GM18499 (cell line): Measurements from ENCODE around the gene MGAT4A.

ENCODE experiments used
- ATAC-seq: cut with Tn5 transposase; IDR thresholded peaks from one replicate; pipeline ENCODE4 v1.9.1; 2021; ENCODE audit warnings: moderate number of reproducible peaks; ENCODE audit not compliant: insufficient read depth, unreplicated experiment

The MGAT4A gene

GRCh38 chr2:98580656-98581284, 150.2 kb downstream of the MGAT4A start:
- ATAC-seq = no peak

- no peak for ATAC-seq
These were observed 151.0 kb downstream of the MGAT4A start for GRCh38 chr2:98579926-98580325.

GRCh38 chr2:98578231-98578630, 152.7 kb downstream of the MGAT4A start:
- no peak for ATAC-seq

GRCh38 chr2:98577313-98577712, 153.6 kb downstream of the MGAT4A start:
- no peak for ATAC-seq

- ATAC-seq = no peak
These were observed 154.1 kb downstream of the MGAT4A start for GRCh38 chr2:98576666-98577312.

GRCh38 chr2:98573426-98573825, 157.5 kb downstream of the MGAT4A start:
- ATAC-seq = no peak

GRCh38 chr2:98572676-98573075, 158.3 kb downstream of the MGAT4A start:
- ATAC-seq = no peak

GRCh38 chr2:98572211-98572610, 158.7 kb downstream of the MGAT4A start:
- no peak for ATAC-seq

GRCh38 chr2:98571796-98572195, 159.1 kb downstream of the MGAT4A start:
- no peak for ATAC-seq

GRCh38 chr2:98571121-98571701, 159.7 kb downstream of the MGAT4A start:
- ATAC-seq = no peak

- ATAC-seq = no peak
These were observed 160.6 kb downstream of the MGAT4A start for GRCh38 chr2:98570356-98570755.

GRCh38 chr2:98569915-98570314, 161.0 kb downstream of the MGAT4A start:
- no peak for ATAC-seq

- ATAC-seq = no peak
These were observed 161.6 kb downstream of the MGAT4A start for GRCh38 chr2:98569197-98569793.
